ENCODE data around the gene KARS1.
A peak's percentile ranks its signal among the peaks of the same experiment; 100 is the strongest.
"Not testable (repeated sequence)": the region's sequence is repeated elsewhere in the genome, so short reads cannot be mapped to it uniquely, and the experiment has no call there.

Gene KARS1

DNA sequence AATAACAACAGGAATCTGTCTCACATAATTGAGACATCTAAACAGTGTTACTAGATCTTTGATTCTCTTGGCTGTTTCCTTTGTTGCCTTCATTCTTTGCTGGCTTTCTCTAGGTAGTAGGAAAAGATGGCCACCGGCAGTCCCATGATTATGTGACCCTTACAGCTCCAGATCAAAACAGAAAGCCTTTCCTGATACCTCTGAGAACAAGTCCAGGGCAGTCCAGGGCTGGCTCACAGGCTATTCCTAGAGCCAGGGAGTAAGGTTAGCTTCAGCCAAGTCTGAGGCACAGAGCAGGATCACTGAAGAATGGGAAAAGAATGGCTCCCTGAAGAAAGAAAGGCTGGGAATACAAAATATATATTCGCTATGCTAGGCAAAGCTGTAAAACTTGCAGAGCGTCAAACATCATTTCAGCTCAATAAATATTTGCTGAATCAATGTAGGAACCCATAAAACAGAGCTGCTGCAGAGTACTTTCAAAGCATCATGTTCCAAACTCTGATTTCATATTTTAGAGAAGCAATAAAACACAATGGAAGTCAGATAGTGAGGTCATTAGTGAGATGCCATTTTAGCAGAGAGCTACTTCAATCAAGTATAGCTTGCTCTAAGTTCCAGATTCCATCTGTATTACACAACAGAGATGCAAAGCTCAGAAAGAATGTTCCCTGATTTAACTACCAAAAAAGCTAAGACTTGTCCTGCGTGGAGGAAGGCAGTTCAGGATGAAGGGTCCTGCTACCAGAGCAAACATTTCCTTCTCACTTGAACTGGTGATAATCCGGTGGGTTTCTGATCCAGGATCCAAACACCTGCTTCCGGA lies 47.8 kb downstream of the KARS1 start:
- peaks cover 1% of the 10 kb centered on the region for H3K4me1 Mint-ChIP-seq
- peaks cover 74% of the 10 kb centered on the region for H3K36me3 Mint-ChIP-seq (ENCODE audit: low read depth)
- H3K27me3 Mint-ChIP-seq (ENCODE audit: low read depth): no peaks in the 10 kb centered on the region
- TF ChIP-seq, protein P1, sequence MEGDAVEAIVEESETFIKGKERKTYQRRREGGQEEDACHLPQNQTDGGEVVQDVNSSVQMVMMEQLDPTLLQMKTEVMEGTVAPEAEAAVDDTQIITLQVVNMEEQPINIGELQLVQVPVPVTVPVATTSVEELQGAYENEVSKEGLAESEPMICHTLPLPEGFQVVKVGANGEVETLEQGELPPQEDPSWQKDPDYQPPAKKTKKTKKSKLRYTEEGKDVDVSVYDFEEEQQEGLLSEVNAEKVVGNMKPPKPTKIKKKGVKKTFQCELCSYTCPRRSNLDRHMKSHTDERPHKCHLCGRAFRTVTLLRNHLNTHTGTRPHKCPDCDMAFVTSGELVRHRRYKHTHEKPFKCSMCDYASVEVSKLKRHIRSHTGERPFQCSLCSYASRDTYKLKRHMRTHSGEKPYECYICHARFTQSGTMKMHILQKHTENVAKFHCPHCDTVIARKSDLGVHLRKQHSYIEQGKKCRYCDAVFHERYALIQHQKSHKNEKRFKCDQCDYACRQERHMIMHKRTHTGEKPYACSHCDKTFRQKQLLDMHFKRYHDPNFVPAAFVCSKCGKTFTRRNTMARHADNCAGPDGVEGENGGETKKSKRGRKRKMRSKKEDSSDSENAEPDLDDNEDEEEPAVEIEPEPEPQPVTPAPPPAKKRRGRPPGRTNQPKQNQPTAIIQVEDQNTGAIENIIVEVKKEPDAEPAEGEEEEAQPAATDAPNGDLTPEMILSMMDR (IDR thresholded peaks at IDR 0.05; ENCODE audit: unreplicated experiment in 3 of 3): no peak
- no peak overlapping the region for H3K4me3 Mint-ChIP-seq
- H3K9me3 Mint-ChIP-seq: peaks cover 9% of the 10 kb centered on the region
- H3K27ac Mint-ChIP-seq: peak overlapping the region in 1 of 3 experiments; percentile 40

DNA sequence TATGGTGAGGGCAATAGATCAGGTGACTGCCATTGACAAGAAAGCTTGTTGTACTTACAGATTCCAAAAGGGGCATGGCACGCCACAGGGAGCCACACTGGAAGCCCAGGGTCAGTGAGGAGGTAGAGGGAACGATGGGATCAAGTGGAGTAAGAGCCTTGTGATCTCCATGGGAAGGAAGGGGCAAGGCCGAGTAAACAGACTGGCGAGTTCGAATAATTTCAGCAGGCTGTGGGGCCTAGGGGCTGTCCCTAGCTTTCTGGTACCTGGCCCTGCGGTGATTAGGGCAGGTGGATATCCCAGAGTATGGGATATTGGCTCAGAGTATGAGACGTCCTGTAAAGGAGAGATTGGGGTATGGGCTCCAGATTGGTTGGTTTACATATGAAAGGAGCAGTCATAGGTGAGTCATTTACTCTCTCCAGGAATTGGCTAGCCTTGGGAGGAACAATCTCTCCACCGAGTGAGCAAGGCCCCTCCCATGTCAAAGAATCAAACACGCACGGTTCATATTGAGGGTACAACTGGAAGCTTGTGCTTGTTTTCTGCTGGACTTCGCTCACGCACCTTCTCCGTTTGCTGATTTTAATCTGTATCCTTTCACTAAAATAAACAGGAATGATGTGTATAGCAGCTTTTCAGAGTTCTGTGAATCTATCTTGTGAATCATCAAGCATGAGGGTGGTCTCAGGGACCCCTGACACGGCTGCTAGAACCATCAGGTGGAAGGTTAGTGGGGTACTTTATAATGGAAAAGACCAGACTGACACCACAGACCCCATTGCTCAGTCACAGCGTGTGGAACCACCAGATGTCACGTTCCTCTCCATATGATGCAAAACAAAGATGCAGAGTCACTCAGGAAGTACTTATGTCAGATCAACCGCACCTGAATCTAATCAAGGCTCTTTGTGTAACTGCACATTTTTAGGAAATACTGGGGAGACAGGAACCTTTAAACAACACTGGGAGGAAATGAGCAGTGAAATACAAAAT lies 53.3 kb downstream of the KARS1 start:
- Mint-ChIP-seq H3K27me3 (ENCODE audit: low read depth) (no peaks in the 10 kb centered on the region), H3K27ac (peak overlapping the region; percentile 13 to 35 (median 34))

DNA sequence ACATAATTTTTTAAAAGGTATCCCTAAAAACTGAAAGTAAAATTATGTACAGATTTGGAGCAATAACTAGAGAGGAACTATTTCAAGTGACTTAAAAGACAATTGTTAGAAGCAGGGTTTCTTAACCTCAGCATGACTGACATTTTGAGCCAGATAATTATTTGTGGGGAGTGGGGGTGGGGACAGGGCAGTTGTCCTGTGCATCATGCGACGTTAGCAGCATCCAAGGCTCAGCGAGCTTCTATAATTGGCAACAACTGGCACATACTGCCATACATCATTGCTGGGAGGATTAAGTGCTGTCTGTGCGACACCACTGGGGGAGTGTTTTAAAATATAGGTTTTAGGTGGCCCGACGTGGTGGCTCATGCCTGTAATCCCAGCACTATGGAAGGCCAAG lies 54.2 kb downstream of the KARS1 start:
- H3K4me1 Mint-ChIP-seq: peaks cover 37% of the 10 kb centered on the region
- H3K27me3 Mint-ChIP-seq (ENCODE audit: low read depth): no peaks in the 10 kb centered on the region
- H3K36me3 Mint-ChIP-seq (ENCODE audit: low read depth): peaks cover 42% of the 10 kb centered on the region
- peaks cover 9% of the 10 kb centered on the region for H3K9me3 Mint-ChIP-seq
- TF ChIP-seq, protein P1 (IDR thresholded peaks at IDR 0.05; ENCODE audit: unreplicated experiment in 3 of 3): no peak
- H3K27ac Mint-ChIP-seq: peak overlapping the region in 2 of 3 experiments; percentile 35 to 61
- no peak overlapping the region for H3K4me3 Mint-ChIP-seq

More for the DNA sequence above, 53.3 kb downstream of the KARS1 start:
- peaks cover 37% of the 10 kb centered on the region for H3K36me3 Mint-ChIP-seq (ENCODE audit: low read depth)
- H3K4me1 Mint-ChIP-seq: peaks cover 31% of the 10 kb centered on the region
- peaks cover 9% of the 10 kb centered on the region for H3K9me3 Mint-ChIP-seq
- TF ChIP-seq, protein P1 (IDR thresholded peaks at IDR 0.05; ENCODE audit: unreplicated experiment in 3 of 3): no peak
- H3K4me3 Mint-ChIP-seq: no peak overlapping the region

DNA sequence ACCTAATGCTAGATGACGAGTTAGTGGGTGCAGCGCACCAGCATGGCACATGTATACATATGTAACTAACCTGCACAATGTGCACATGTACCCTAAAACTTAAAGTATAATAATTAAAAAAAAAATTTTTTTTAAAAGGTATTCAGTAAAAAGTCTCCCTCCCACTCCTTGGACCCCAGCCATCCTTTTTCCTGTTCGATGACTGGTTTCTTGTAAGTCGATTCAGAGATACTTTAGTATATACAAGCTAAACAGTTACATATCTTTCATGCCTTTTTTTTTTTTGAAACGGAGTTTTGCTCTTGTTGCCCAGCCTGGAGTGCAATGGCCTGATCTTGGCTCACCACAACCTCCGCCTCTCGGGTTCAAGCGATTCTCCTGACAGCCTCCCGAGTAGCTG lies 55.5 kb downstream of the KARS1 start:
- Mint-ChIP-seq H3K36me3 (ENCODE audit: low read depth) (peaks cover 29% of the 10 kb centered on the region), H3K4me1 (peaks cover 37% of the 10 kb centered on the region), H3K27ac (peak overlapping the region in 2 of 3 experiments; percentile 33 to 55)
- H3K27me3 Mint-ChIP-seq (ENCODE audit: low read depth); H3K9me3 Mint-ChIP-seq; H3K4me3 Mint-ChIP-seq: not testable (repeated sequence)

DNA sequence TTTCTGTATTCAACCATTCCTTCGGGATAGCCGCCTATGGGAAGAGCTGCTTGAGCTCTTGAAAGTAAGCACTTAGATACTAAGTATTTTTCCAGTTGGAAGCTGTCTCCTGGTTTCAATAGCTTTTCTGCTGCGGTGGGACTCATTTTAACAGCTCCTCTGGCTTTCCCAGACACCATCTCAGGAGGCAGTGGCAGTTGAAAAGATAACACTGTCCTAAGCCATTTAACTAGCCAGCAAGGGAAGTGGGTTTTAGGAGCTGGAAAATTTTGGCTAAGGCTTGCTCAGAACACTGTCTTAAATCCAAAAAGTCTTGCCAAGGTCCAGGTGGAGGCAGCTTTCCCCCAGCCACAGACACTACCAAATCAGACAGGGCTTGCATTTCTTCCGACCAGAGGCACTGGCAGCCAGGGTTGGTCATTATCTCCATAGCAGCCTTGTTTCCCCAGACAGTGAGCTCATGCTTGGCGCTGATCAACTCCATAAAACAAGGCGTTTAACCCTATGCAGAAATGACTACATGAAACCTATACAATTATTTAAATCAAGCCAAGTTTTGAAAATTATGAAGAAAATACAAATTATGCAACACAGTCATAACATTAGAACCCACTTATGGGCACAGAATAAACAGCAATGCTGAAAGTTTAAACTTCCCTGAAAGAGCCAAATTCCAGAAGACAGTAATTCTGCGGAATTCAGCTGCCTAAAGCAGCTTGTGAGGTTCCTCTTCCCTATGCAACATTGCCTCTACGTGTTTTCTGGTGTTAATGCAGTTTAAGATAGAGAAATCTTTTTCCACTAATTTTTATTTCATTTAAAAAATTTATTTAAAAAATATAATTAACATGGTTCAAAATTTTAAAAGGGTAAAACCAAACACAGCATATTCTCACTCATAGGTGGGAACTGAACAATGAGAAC lies 56.3 kb downstream of the KARS1 start:
- TF ChIP-seq, protein P1 (IDR thresholded peaks at IDR 0.05; ENCODE audit: unreplicated experiment in 3 of 3): peak in 1 of 3 experiments; percentile 15
- H3K4me1 Mint-ChIP-seq: peaks cover 37% of the 10 kb centered on the region
- H3K27ac Mint-ChIP-seq: peak overlapping the region; percentile 76 to 99 (median 97)
- peak overlapping the region in 2 of 3 experiments; percentile 8 to 65 for H3K4me3 Mint-ChIP-seq
- no peaks in the 10 kb centered on the region for H3K9me3 Mint-ChIP-seq
- H3K36me3 Mint-ChIP-seq (ENCODE audit: low read depth): peaks cover 25% of the 10 kb centered on the region
- no peaks in the 10 kb centered on the region for H3K27me3 Mint-ChIP-seq (ENCODE audit: low read depth)
